Erythroblast (primary cell): Measurements from ENCODE around the gene DNAJC11.

ENCODE experiments used
- GATA1 ChIP-seq: IDR thresholded peaks from 2 replicates; pipeline ENCODE4 v1.6.1; 2011; ENCODE audit warnings: low read depth, mild to moderate bottlenecking, control low read depth, low read length, moderate library complexity
- POLR2A ChIP-seq: IDR thresholded peaks from 2 replicates; pipeline ENCODE4 v1.6.1; 2011; ENCODE audit warnings: mild to moderate bottlenecking, low read length

DNA sequence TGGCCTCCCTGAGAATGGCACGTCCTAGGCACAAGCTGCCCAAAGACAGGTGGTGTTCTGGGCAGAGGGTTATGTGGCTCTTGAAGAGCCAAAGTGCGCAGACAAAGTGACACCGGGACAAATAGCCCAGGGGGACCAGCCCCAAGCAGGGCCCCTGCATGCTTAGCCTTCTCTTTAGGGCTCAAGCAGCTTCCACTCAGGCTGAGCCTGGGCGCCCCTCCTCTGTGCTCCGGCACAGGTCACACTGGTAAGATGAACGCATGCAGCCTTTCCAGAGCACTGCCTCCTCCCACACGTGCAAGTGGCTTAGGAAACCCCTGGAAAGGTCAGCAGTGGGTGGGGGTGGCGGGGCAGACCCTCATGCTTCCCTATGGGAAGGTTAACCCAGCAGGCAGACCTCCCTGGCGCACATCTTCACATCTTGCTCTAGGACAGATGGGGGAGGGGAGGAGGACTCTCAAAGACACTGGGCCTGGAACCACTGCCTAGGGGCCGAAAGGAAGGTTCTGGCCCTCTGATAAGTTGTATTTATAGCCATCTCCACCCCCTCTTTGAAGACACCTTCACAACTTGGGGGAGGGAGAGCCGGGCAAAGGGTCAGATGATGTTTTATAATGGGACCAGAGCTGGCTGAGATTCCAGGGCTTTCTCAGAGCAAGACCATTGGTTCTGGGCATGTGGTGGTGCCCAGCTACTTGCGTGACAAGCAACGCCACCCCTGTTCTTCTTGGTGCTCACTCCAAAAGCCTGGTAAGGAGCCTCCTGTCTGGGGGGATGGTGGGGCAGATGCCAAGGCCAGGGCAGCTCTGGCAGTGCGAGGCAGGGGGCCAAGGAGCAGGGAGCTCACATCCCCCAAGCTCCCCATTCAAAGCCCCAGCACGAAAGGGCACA, 104.5 kb downstream of the DNAJC11 start:
- no peak for TF ChIP-seq POLR2A
- no peak for TF ChIP-seq GATA1
